Ovary (tissue), 3 donors: Measurements from ENCODE around the gene MAGT1.

ENCODE experiments used
- CTCF ChIP-seq, 3 donors: fragments of 450-650 bp in 2 of 3; fragments of 200-600 bp in 1 of 3; IDR thresholded peaks; one replicate each; pipeline versions ENCODE4 v1.5.1 to v1.8.0; 2016 to 2022; ENCODE audit warnings: antibody characterized with exemption in 3 of 3, mild to moderate bottlenecking in 1 of 3
- POLR2A ChIP-seq: fragments of 450-650 bp; IDR thresholded peaks from one replicate; pipeline ENCODE4 v1.6.1; 2017; ENCODE audit warnings: antibody characterized with exemption, mild to moderate bottlenecking, moderate library complexity
- donor health status: DM: no; HTN: no; CAD: no.

GRCh38 chrX:77938083-77938680 is 42.9 kb upstream of the MAGT1 start:
- TF ChIP-seq CTCF (IDR thresholded peaks at IDR 0.05) (no peak), POLR2A (no peak)
